ENCODE results near the gene MAFB.

GRCh38 chr20:40635971-40636370, 53.1 kb downstream of the MAFB start:
- no peak for TF ChIP-seq EZH2 (IDR thresholded peaks at IDR 0.05; ENCODE audit: borderline replicate concordance, low read length)
- TF ChIP-seq CTCF (conservative IDR thresholded peaks at IDR 0.05 in 1 of 2, IDR thresholded peaks at IDR 0.05 in 1 of 2; ENCODE audit: extremely low read depth in 1 of 2, insufficient read depth in 1 of 2, low read depth in 1 of 2, low read length in 2 of 2) = no peak
